HepG2 (cell line): ENCODE measurements around the gene KDM8. TPM values are rescaled to one million over a fixed set of nuclear protein-coding genes. Genes with fewer than 3 reads are reported as not detected.

Experiments used
- ADNP ChIP-seq: sonication (generic); formaldehyde crosslinking; IDR thresholded peaks from 2 replicates; pipeline ENCODE4 v1.4.0; 2020; ENCODE audit warnings: missing genetic modification reagents
- HDAC6 ChIP-seq: fragments of 200-600 bp; sonication (generic); IDR thresholded peaks from 2 replicates; pipeline ENCODE4 v1.7.0; 2017; ENCODE audit warnings: mild to moderate bottlenecking, antibody characterized with exemption, low read length, low read depth
- IRF2 ChIP-seq: IDR thresholded peaks from 2 replicates; pipeline ENCODE4 v1.6.1; 2018; ENCODE audit warnings: missing genetic modification reagents, missing compliant biosample characterization
- SATB2 ChIP-seq: sonication (generic); formaldehyde crosslinking; IDR thresholded peaks from 2 replicates; pipeline ENCODE4 v1.5.0; 2020; ENCODE audit warnings: missing genetic modification reagents
- TBX3 ChIP-seq: fragments of 450-650 bp; IDR thresholded peaks from 2 replicates; pipeline ENCODE4 v1.6.1; 2017; ENCODE audit warnings: antibody characterized with exemption, mild to moderate bottlenecking, inconsistent platforms, borderline replicate concordance
- ZMYM3 ChIP-seq: sonication (generic); formaldehyde crosslinking; IDR thresholded peaks from 2 replicates; pipeline ENCODE4 v1.5.1; 2020; ENCODE audit warnings: mild to moderate bottlenecking, missing genetic modification reagents
- ZNF224 ChIP-seq: sonication (generic); formaldehyde crosslinking; IDR thresholded peaks from 2 replicates; pipeline ENCODE4 v1.5.0; 2020; ENCODE audit warnings: mild to moderate bottlenecking, missing genetic modification reagents
- ZNF274 ChIP-seq: sonication (generic); formaldehyde crosslinking; IDR thresholded peaks from 2 replicates; pipeline ENCODE4 v1.5.1; 2020; ENCODE audit warnings: mild to moderate bottlenecking, missing genetic modification reagents
- ZNF282 ChIP-seq: fragments of 450-650 bp; IDR thresholded peaks from 2 replicates; pipeline ENCODE4 v1.6.1; 2018; ENCODE audit not compliant: partially characterized antibody
- ZNF598 ChIP-seq: sonication (generic); formaldehyde crosslinking; IDR thresholded peaks from 2 replicates; pipeline ENCODE4 v1.5.1; 2020; ENCODE audit warnings: mild to moderate bottlenecking, missing genetic modification reagents, borderline replicate concordance
- ZNF737 ChIP-seq: sonication (generic); formaldehyde crosslinking; IDR thresholded peaks from 2 replicates; pipeline ENCODE4 v1.5.0; 2020; ENCODE audit warnings: missing genetic modification reagents, mild to moderate bottlenecking, borderline replicate concordance
- ZNF746 ChIP-seq: sonication (generic); formaldehyde crosslinking; IDR thresholded peaks from 2 replicates; pipeline ENCODE4 v1.8.0; 2022; ENCODE audit warnings: mild to moderate bottlenecking, missing genetic modification reagents
- polyA plus RNA-seq, 8 experiments: library from polyadenylated mRNA; depleted of rRNA in 3 of 8; stranded (reverse) in 7 of 8; unstranded in 1 of 8; fragments of >200 nt; fragmentation: Illumina TruSeq in 4 of 8; extraction: Trizol in 4 of 8; gene quantifications; 2 replicates each; pipeline versions ENCODE4 v1.2.1 to v1.2.3, GENCODE V29; 2011 to 2016; ENCODE audit warnings: low read depth in 4 of 8, missing spikeins in 1 of 8, mixed read lengths in 1 of 8; ENCODE audit not compliant: insufficient read depth in 1 of 8
- total RNA-seq, 5 experiments: library from RNA; depleted of rRNA; stranded (reverse); fragments of >200 nt; fragmentation: Illumina TruSeq; extraction: Trizol; gene quantifications; 2 replicates each; pipeline ENCODE4 v1.2.3, GENCODE V29; 2016; ENCODE audit warnings: low read depth in 1 of 5
- TF ChIP-seq, protein P1 (sequence below): sonication (generic); formaldehyde crosslinking; IDR thresholded peaks from 2 replicates; pipeline ENCODE4 v1.5.0; 2020; ENCODE audit warnings: missing genetic modification reagents
- TF ChIP-seq, protein P2 (sequence below), 2 experiments: sonication (generic) in 1 of 2; formaldehyde crosslinking in 1 of 2; IDR thresholded peaks; 2 replicates each; pipeline versions ENCODE4 v1.6.1 to v1.9.0; 2014 to 2022; ENCODE audit warnings: antibody characterized with exemption in 1 of 2, borderline replicate concordance in 1 of 2, inconsistent platforms in 1 of 2, low read depth in 1 of 2, missing genetic modification reagents in 1 of 2
- TF ChIP-seq, protein P3 (sequence below): sonication (generic); formaldehyde crosslinking; IDR thresholded peaks from 2 replicates; pipeline ENCODE4; 2020; ENCODE audit warnings: missing genetic modification reagents, mild to moderate bottlenecking, borderline replicate concordance

The KDM8 gene
- total and polyA plus RNA-seq, 2 of the 13 experiments (the other 11 are each of a cell fraction or from before 2014, with no cell fraction given): 3.3 to 8.6 TPM

DNA sequence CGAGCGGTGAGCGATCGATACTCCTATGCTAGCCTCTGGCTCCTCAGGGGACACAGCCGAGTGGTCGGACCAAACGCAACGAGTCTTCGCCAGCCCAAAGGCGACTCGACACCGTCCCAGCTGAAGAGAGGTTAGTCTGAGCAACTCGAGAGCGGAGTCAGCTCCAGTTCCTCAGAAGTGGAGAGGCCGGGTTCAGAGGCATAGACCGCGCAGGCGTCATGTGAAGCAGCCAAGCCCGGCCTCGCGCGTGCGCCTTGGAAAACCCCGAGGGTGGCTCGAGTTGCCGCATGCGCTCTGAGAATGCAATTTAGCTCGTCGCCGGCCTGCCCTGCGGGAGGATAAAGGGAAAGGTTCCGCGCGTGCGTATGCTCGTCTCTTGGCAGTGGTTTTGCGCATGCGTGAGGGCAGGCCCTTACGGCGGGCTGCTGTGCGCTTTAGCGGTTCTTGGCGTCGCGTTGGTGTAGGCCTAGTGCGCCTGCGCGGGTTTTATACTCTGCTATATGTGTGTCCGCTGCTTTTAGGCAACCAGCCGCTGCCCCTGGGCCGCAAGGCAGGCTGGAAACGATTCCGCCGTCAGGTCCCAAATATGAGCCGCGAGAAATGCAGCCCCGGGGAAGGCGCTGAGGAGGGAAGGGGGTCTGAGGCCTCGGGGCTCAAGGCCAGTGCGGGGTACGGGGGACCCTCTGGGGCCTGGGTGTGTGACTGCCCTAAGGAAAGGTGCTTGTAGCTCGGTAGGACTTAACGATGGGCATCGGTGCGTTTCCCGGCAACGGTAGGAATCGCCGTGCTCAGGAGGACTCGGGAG, at the start of gene KDM8 (continued):
- no peak for TF ChIP-seq ZNF224 (CRISPR knock-in tag)
- TF ChIP-seq ADNP (CRISPR knock-in tag): no peak
- peak; percentile 63 for TF ChIP-seq IRF2
- TF ChIP-seq ZNF737 (CRISPR knock-in tag): no peak
- peak; percentile 44; the same call in 1 of the 2 replicates for TF ChIP-seq TBX3
- TF ChIP-seq ZNF598 (CRISPR knock-in tag): peak; percentile 99
- TF ChIP-seq ZMYM3 (CRISPR knock-in tag): no peak
- TF ChIP-seq ZNF274 (CRISPR knock-in tag): 0 out of 2 replicates have a peak, but pooled peaks have one; percentile 14
- TF ChIP-seq ZNF282: no peak
- TF ChIP-seq SATB2: 0 out of 2 replicates have a peak, but pooled peaks have one; percentile 79
- TF ChIP-seq HDAC6: no peak
- TF ChIP-seq, protein P1, sequence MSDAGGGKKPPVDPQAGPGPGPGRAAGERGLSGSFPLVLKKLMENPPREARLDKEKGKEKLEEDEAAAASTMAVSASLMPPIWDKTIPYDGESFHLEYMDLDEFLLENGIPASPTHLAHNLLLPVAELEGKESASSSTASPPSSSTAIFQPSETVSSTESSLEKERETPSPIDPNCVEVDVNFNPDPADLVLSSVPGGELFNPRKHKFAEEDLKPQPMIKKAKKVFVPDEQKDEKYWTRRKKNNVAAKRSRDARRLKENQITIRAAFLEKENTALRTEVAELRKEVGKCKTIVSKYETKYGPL: no peak; the same call in 1 of the 2 replicates
- TF ChIP-seq, protein P2, sequence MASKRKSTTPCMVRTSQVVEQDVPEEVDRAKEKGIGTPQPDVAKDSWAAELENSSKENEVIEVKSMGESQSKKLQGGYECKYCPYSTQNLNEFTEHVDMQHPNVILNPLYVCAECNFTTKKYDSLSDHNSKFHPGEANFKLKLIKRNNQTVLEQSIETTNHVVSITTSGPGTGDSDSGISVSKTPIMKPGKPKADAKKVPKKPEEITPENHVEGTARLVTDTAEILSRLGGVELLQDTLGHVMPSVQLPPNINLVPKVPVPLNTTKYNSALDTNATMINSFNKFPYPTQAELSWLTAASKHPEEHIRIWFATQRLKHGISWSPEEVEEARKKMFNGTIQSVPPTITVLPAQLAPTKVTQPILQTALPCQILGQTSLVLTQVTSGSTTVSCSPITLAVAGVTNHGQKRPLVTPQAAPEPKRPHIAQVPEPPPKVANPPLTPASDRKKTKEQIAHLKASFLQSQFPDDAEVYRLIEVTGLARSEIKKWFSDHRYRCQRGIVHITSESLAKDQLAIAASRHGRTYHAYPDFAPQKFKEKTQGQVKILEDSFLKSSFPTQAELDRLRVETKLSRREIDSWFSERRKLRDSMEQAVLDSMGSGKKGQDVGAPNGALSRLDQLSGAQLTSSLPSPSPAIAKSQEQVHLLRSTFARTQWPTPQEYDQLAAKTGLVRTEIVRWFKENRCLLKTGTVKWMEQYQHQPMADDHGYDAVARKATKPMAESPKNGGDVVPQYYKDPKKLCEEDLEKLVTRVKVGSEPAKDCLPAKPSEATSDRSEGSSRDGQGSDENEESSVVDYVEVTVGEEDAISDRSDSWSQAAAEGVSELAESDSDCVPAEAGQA (IDR thresholded peaks at IDR 0.05; ENCODE audit: low read depth): peak; percentile 79; the same call in 1 of the 2 replicates
- TF ChIP-seq, protein P2 (CRISPR knock-in tag; IDR thresholded peaks at IDR 0.05; ENCODE audit: borderline replicate concordance): no peak
- peak; percentile 53; the same call in 1 of the 2 replicates for TF ChIP-seq ZNF746
- TF ChIP-seq, protein P3, sequence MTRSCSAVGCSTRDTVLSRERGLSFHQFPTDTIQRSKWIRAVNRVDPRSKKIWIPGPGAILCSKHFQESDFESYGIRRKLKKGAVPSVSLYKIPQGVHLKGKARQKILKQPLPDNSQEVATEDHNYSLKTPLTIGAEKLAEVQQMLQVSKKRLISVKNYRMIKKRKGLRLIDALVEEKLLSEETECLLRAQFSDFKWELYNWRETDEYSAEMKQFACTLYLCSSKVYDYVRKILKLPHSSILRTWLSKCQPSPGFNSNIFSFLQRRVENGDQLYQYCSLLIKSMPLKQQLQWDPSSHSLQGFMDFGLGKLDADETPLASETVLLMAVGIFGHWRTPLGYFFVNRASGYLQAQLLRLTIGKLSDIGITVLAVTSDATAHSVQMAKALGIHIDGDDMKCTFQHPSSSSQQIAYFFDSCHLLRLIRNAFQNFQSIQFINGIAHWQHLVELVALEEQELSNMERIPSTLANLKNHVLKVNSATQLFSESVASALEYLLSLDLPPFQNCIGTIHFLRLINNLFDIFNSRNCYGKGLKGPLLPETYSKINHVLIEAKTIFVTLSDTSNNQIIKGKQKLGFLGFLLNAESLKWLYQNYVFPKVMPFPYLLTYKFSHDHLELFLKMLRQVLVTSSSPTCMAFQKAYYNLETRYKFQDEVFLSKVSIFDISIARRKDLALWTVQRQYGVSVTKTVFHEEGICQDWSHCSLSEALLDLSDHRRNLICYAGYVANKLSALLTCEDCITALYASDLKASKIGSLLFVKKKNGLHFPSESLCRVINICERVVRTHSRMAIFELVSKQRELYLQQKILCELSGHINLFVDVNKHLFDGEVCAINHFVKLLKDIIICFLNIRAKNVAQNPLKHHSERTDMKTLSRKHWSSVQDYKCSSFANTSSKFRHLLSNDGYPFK (CRISPR knock-in tag): peak; percentile 91; the same call in 1 of the 2 replicates
